Activated gamma-delta T cell (primary cell): ENCODE results near the gene RBMS3.
"Not testable (repeated sequence)": the region's sequence is repeated elsewhere in the genome, so short reads cannot be mapped to it uniquely, and the experiment has no call there.

Experiments used
- DNase-seq: peaks from one replicate; lab custom pipeline; 2025; lab: John Stamatoyannopoulos, UW

The RBMS3 gene

GRCh38 chr3:29481969-29482767 lies 201.3 kb downstream of the RBMS3 start:
- DNase-seq = no peak

GRCh38 chr3:29484633-29485032 lies 203.8 kb downstream of the RBMS3 start:
- DNase-seq = no peak

- DNase-seq = no peak
Observed at GRCh38 chr3:29486096-29486495, 205.2 kb downstream of the RBMS3 start.

- DNase-seq = no peak
Observed at GRCh38 chr3:29486917-29487316, 206.0 kb downstream of the RBMS3 start.

GRCh38 chr3:29488922-29489321 lies 208.1 kb downstream of the RBMS3 start:
- DNase-seq = no peak

GRCh38 chr3:29493109-29493508 lies 212.2 kb downstream of the RBMS3 start:
- DNase-seq = no peak

GRCh38 chr3:29494305-29495036 lies 213.6 kb downstream of the RBMS3 start:
- no peak for DNase-seq

- no peak for DNase-seq
Observed at GRCh38 chr3:29497282-29497681, 216.4 kb downstream of the RBMS3 start.

- DNase-seq = no peak
Observed at GRCh38 chr3:29502771-29503170, 221.9 kb downstream of the RBMS3 start.

- no peak for DNase-seq
Observed at GRCh38 chr3:29503314-29503713, 222.4 kb downstream of the RBMS3 start.

- DNase-seq = no peak
Observed at GRCh38 chr3:29503958-29504357, 223.1 kb downstream of the RBMS3 start.

- DNase-seq = no peak
Observed at GRCh38 chr3:29506502-29506901, 225.6 kb downstream of the RBMS3 start.

- DNase-seq = no peak
Observed at GRCh38 chr3:29511701-29512100, 230.8 kb downstream of the RBMS3 start.

- DNase-seq = no peak
Observed at GRCh38 chr3:29512641-29513040, 231.8 kb downstream of the RBMS3 start.

- no peak for DNase-seq
Observed at GRCh38 chr3:29513236-29513635, 232.4 kb downstream of the RBMS3 start.

GRCh38 chr3:29514170-29514569 lies 233.3 kb downstream of the RBMS3 start:
- no peak for DNase-seq

- no peak for DNase-seq
Observed at GRCh38 chr3:29514912-29515311, 234.0 kb downstream of the RBMS3 start.

GRCh38 chr3:29515451-29515850 lies 234.6 kb downstream of the RBMS3 start:
- no peak for DNase-seq

- no peak for DNase-seq
Observed at GRCh38 chr3:29516164-29516563, 235.3 kb downstream of the RBMS3 start.

GRCh38 chr3:29520764-29521163 lies 239.9 kb downstream of the RBMS3 start:
- DNase-seq = no peak

GRCh38 chr3:29521293-29521692 lies 240.4 kb downstream of the RBMS3 start:
- DNase-seq = no peak

- no peak for DNase-seq
Observed at GRCh38 chr3:29521751-29522150, 240.9 kb downstream of the RBMS3 start.

GRCh38 chr3:29524433-29524832 lies 243.6 kb downstream of the RBMS3 start:
- not testable (repeated sequence) for DNase-seq
